Measurements from ENCODE around the gene MPRIP.
A peak's percentile ranks its signal among the peaks of the same experiment; 100 is the strongest.

The MPRIP gene

GRCh38 chr17:17204635-17205231 lies 162.5 kb downstream of the MPRIP start:
- peak overlapping the region; percentile 55 for H3K4me3 ChIP-seq (ENCODE audit: low read depth, low read length)
- H3K27ac ChIP-seq, result peak overlapping the region; percentile 84
- no peaks in the 10 kb centered on the region for H3K27me3 ChIP-seq (ENCODE audit: insufficient read depth, low read depth, severe bottlenecking)
- peaks cover 42% of the 10 kb centered on the region for H3K36me3 ChIP-seq
- peaks cover 8% of the 10 kb centered on the region for H3K9me3 ChIP-seq (ENCODE audit: severe bottlenecking)
- DNase-seq, result no peak
- TF ChIP-seq CTCF (IDR thresholded peaks at IDR 0.05; ENCODE audit: low read depth, low read length), result no peak

DNA sequence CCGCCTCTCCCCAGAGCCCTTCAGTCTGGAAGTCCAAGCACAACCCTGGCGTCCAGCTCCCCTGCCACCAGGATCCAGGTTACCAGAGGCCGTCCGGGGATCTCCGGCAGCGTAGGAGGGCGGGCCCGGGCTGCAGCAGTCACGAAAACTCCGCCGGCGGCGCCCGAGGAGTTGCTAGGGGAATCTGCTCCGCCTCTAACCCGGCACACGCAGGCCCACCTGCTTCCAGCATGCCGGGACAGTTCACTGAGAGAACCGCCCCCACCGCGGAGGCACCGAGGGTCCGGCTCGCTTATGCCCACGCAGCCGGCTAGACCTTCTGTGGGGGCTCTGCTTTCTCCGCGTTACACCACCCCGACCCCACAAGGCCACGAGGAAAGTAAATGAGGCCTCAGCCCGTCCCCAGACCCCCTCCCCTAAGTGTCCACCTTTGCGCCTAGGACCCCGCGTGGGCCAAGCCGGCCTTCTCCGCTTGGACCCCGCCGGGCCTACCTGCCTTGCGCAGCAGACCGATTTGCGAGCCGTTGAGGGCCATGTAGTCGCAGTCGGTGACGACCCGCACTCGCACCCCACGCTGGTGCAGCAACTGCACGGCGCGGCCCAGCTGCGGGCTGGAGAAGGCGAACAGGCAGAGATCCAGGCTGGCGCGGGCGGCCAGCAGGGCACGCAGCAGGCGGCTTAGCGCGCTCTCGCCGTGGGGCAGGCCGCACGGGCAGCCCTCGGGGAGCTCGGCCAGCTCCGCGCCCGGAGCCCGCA lies 163.3 kb downstream of the MPRIP start:
- DNase-seq, result peak; percentile 51
- H3K9me3 ChIP-seq (ENCODE audit: severe bottlenecking), result peaks cover 8% of the 10 kb centered on the region
- no peaks in the 10 kb centered on the region for H3K27me3 ChIP-seq (ENCODE audit: insufficient read depth, low read depth, severe bottlenecking)
- TF ChIP-seq CTCF (IDR thresholded peaks at IDR 0.05; ENCODE audit: low read depth, low read length), result no peak
- peak overlapping the region; percentile 84 for H3K27ac ChIP-seq
- peaks cover 42% of the 10 kb centered on the region for H3K36me3 ChIP-seq
- H3K4me3 ChIP-seq (ENCODE audit: low read depth, low read length), result peak overlapping the region; percentile 55

- DNase-seq, result peak; percentile 95
- Histone ChIP-seq H3K9me3 (ENCODE audit: severe bottlenecking) (peaks cover 8% of the 10 kb centered on the region), H3K4me3 (ENCODE audit: low read depth, low read length) (peak within 1 kb of the TSS; percentile 55), H3K27me3 (ENCODE audit: insufficient read depth, low read depth, severe bottlenecking) (no peaks in the 10 kb centered on the region), H3K36me3 (peaks cover 34% of the 10 kb centered on the region), H3K27ac (peak within 1 kb of the TSS; percentile 84)
- TF ChIP-seq CTCF (IDR thresholded peaks at IDR 0.05; ENCODE audit: low read depth, low read length), result no peak
These were observed 164.1 kb downstream of the MPRIP start, which contains the start of gene PLD6 for GRCh38 chr17:17206124-17206912. PLD6 (minus strand) TSS chr17:17206333; CDS start chr17:17206286, 47 bp downstream.

- Histone ChIP-seq H3K9me3 (ENCODE audit: severe bottlenecking) (peaks cover 8% of the 10 kb centered on the region), H3K4me3 (ENCODE audit: low read depth, low read length) (no peak overlapping the region), H3K36me3 (peaks cover 31% of the 10 kb centered on the region), H3K27ac (no peak overlapping the region), H3K27me3 (ENCODE audit: insufficient read depth, low read depth, severe bottlenecking) (no peaks in the 10 kb centered on the region)
- TF ChIP-seq CTCF (IDR thresholded peaks at IDR 0.05; ENCODE audit: low read depth, low read length), result no peak
- DNase-seq, result no peak
These were observed 164.7 kb downstream of the MPRIP start for GRCh38 chr17:17206913-17207335.

- H3K27ac ChIP-seq, result no peak overlapping the region
These were observed 165.7 kb downstream of the MPRIP start for GRCh38 chr17:17207998-17208397.

More at GRCh38 chr17:17207998-17208397, 165.7 kb downstream of the MPRIP start:
- no peak for TF ChIP-seq CTCF (IDR thresholded peaks at IDR 0.05; ENCODE audit: low read depth, low read length)
- Histone ChIP-seq H3K36me3 (peaks cover 29% of the 10 kb centered on the region), H3K27me3 (ENCODE audit: insufficient read depth, low read depth, severe bottlenecking) (no peaks in the 10 kb centered on the region), H3K9me3 (ENCODE audit: severe bottlenecking) (peaks cover 8% of the 10 kb centered on the region), H3K4me3 (ENCODE audit: low read depth, low read length) (no peak overlapping the region)
- no peak for DNase-seq
